B cell (primary cell): ENCODE measurements around the gene U2AF2.

Experiments
- EZH2 ChIP-seq: IDR thresholded peaks from 2 replicates; pipeline ENCODE4 v1.6.1; 2012; ENCODE audit warnings: borderline replicate concordance, low read depth, mild to moderate bottlenecking, moderate library complexity, low read length; ENCODE audit not compliant: insufficient read depth, poor library complexity, severe bottlenecking
- TF ChIP-seq, protein P1 (sequence below): fragments of 200-600 bp; IDR thresholded peaks from one replicate; pipeline ENCODE4 v1.8.0; 2022; ENCODE audit warnings: antibody characterized with exemption, mild to moderate bottlenecking

DNA sequence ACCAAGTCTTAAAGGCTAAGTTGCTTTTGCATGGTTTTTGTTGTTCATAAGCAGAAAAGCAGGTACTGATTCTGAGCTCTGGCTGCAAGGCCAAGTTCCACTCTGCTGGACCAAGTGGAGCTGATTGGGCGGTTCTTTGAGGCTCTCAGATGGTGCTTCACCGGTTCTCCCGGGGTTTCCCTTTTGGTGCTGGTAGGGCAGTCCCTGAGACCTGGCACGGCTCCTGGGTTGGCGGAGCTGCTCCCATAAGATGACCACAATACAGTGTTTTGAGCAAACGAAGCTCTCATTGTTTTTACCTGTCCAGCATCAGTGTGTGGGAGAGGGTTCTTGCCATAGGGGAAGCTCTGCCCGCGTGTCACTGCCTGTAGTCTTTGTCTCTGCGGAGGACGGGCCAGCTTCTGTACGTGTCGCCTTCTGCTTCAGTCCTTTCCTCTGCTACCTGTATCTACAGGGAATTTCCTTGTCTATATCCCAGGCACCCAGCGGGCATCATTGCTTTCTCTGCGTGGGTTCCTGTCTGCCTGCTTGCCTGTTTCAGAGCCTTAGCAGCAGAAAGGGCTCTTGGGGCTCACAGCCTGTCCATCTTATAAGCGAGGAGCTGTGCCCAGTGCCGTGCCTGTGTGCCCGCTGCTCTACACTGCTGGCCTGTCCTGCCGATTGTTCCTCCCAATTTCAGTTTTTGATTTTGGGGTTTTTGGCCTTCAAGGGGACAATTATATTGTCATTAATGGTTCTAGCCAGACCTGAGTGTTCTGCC is 2.3 kb downstream of the U2AF2 start:
- TF ChIP-seq, protein P1, sequence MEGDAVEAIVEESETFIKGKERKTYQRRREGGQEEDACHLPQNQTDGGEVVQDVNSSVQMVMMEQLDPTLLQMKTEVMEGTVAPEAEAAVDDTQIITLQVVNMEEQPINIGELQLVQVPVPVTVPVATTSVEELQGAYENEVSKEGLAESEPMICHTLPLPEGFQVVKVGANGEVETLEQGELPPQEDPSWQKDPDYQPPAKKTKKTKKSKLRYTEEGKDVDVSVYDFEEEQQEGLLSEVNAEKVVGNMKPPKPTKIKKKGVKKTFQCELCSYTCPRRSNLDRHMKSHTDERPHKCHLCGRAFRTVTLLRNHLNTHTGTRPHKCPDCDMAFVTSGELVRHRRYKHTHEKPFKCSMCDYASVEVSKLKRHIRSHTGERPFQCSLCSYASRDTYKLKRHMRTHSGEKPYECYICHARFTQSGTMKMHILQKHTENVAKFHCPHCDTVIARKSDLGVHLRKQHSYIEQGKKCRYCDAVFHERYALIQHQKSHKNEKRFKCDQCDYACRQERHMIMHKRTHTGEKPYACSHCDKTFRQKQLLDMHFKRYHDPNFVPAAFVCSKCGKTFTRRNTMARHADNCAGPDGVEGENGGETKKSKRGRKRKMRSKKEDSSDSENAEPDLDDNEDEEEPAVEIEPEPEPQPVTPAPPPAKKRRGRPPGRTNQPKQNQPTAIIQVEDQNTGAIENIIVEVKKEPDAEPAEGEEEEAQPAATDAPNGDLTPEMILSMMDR = no peak
- no peak for TF ChIP-seq EZH2
